IMR-90 (cell line): ENCODE measurements around the gene RPA3. TPM values are rescaled to one million over a fixed set of nuclear protein-coding genes. Genes with fewer than 3 reads are reported as not detected.

Experiments used
- ATAC-seq: fragments of 200-7000 bp; cut with Tn5 transposase; 2 replicates; pipeline ENCODE4 v1.9.1; 2020; ENCODE audit warnings: low read depth, mild to moderate bottlenecking, moderate library complexity
- BruUV-seq: library from RNA; stranded (reverse); fragments of 400-500 nt; replicated peaks from 2 replicates; lab custom pipeline; 2021; lab: Mats Ljungman, UMichigan
- CTCF ChIA-PET: fragments of 300-600 bp; formaldehyde crosslinking; extraction: SDS; loops from one replicate; lab custom pipeline; 2021; ENCODE audit warnings: antibody characterized with exemption; lab: Yijun Ruan, JAX
- POLR2A ChIA-PET: fragments of 300-600 bp; sonication (Branson Sonifier 250); formaldehyde crosslinking; loops from one replicate; lab custom pipeline; 2022; ENCODE audit warnings: antibody characterized with exemption; ENCODE audit not compliant: unreplicated experiment; lab: Charles Lee
- DNase-seq: peaks from one replicate; pipeline ENCODE4 v3.0.0; 2013
- H2AFZ ChIP-seq: replicated peaks from 2 replicates; pipeline ENCODE3; 2013; ENCODE audit warnings: low read length, mild to moderate bottlenecking; ENCODE audit not compliant: poor library complexity
- H2AK5ac ChIP-seq: 2 replicates; pipeline ENCODE4 v1.6.1; 2013; ENCODE audit warnings: low read depth, low read length, inconsistent platforms
- H2AK9ac ChIP-seq: replicated peaks from 2 replicates; pipeline ENCODE3; 2013; ENCODE audit warnings: mild to moderate bottlenecking, low read depth, low read length, moderate library complexity; ENCODE audit not compliant: poor library complexity
- H2BK120ac ChIP-seq: 2 replicates; pipeline ENCODE4 v1.6.1; 2013; ENCODE audit warnings: low read depth, low read length, inconsistent platforms
- H2BK15ac ChIP-seq: 3 replicates; pipeline ENCODE4 v1.6.1; 2013; ENCODE audit warnings: low read depth, low read length, inconsistent platforms
- H2BK20ac ChIP-seq: 2 replicates; pipeline ENCODE4 v1.6.1; 2013; ENCODE audit warnings: low read depth, mild to moderate bottlenecking, inconsistent platforms, low read length, moderate library complexity
- H2BK5ac ChIP-seq: 2 replicates; pipeline ENCODE4 v1.6.1; 2013; ENCODE audit warnings: mild to moderate bottlenecking, low read depth, low read length, inconsistent platforms; ENCODE audit not compliant: poor library complexity, severe bottlenecking
- H3K14ac ChIP-seq: replicated peaks from 2 replicates; pipeline ENCODE4 v1.6.1; 2013; ENCODE audit warnings: low read depth, low read length, inconsistent platforms
- H3K18ac ChIP-seq: 2 replicates; pipeline ENCODE4 v1.6.1; 2013; ENCODE audit warnings: low read depth, low read length, control low read depth
- H3K23ac ChIP-seq: 2 replicates; pipeline ENCODE4 v1.6.1; 2013; ENCODE audit warnings: low read depth, low read length, inconsistent platforms
- H3K27ac ChIP-seq: 2 replicates; pipeline ENCODE4 v1.5.1; 2013; ENCODE audit warnings: mild to moderate bottlenecking, control low read depth, low read length; ENCODE audit not compliant: insufficient read depth
- H3K27me3 ChIP-seq: 2 replicates; pipeline ENCODE4 v1.6.1; 2013; ENCODE audit warnings: low read length; ENCODE audit not compliant: control insufficient read depth, insufficient read depth
- H3K36me3 ChIP-seq: 2 replicates; pipeline ENCODE4 v1.6.1; 2013; ENCODE audit warnings: low read length, mixed read lengths; ENCODE audit not compliant: control insufficient read depth, insufficient read depth
- H3K4ac ChIP-seq: 2 replicates; pipeline ENCODE4 v1.6.1; 2013; ENCODE audit warnings: low read depth, low read length, inconsistent platforms
- H3K4me1 ChIP-seq: 2 replicates; pipeline ENCODE4 v1.6.1; 2013; ENCODE audit warnings: low read length, mixed read lengths; ENCODE audit not compliant: control insufficient read depth, insufficient read depth
- H3K4me2 ChIP-seq: 2 replicates; pipeline ENCODE4 v1.6.1; 2013; ENCODE audit warnings: low read depth, mild to moderate bottlenecking, control low read depth, low read length, moderate library complexity
- H3K4me3 ChIP-seq: 2 replicates; pipeline ENCODE4 v1.5.1; 2013; ENCODE audit warnings: low read depth, mild to moderate bottlenecking, control low read depth, low read length, moderate library complexity; ENCODE audit not compliant: insufficient read depth
- H3K56ac ChIP-seq: 2 replicates; pipeline ENCODE4 v1.6.1; 2013; ENCODE audit warnings: low read length, inconsistent platforms; ENCODE audit not compliant: insufficient read depth; ENCODE audit errors: extremely low read depth
- H3K79me1 ChIP-seq, 2 experiments: 2 replicates each; pipeline ENCODE4 v1.6.1; 2013; ENCODE audit warnings: low read length in 2 of 2, inconsistent platforms in 1 of 2, low read depth in 1 of 2
- H3K9ac ChIP-seq: 2 replicates; pipeline ENCODE4 v1.6.1; 2013; ENCODE audit warnings: low read depth, low read length, control low read depth
- H3K9me1 ChIP-seq: 2 replicates; pipeline ENCODE4 v1.6.1; 2013; ENCODE audit warnings: low read length, inconsistent platforms; ENCODE audit not compliant: insufficient read depth
- H3K9me3 ChIP-seq: 2 replicates; pipeline ENCODE4 v1.6.1; 2013; ENCODE audit warnings: low read length; ENCODE audit not compliant: control insufficient read depth, insufficient read depth
- H4K20me1 ChIP-seq: 2 replicates; pipeline ENCODE4 v1.6.1; 2013; ENCODE audit warnings: low read length, inconsistent platforms; ENCODE audit not compliant: insufficient read depth
- H4K5ac ChIP-seq: 2 replicates; pipeline ENCODE4 v1.6.1; 2013; ENCODE audit warnings: mild to moderate bottlenecking, low read depth, low read length, control low read depth
- H4K8ac ChIP-seq, 2 experiments: 2 replicates each; pipeline ENCODE4 v1.6.1; 2013; ENCODE audit warnings: low read depth in 2 of 2, low read length in 2 of 2, control low read depth in 1 of 2, inconsistent platforms in 1 of 2
- H4K91ac ChIP-seq: 2 replicates; pipeline ENCODE4 v1.6.1; 2013; ENCODE audit warnings: low read depth, low read length, inconsistent platforms; ENCODE audit not compliant: insufficient read depth
- ELK1 ChIP-seq: fragments of 150-350 bp; IDR thresholded peaks from 2 replicates; pipeline ENCODE4 v1.6.1; 2016; ENCODE audit warnings: low read depth, mild to moderate bottlenecking, low read length, moderate library complexity, borderline replicate concordance
- MXI1 ChIP-seq: IDR thresholded peaks from 2 replicates; pipeline ENCODE4 v1.6.1; 2012; ENCODE audit warnings: low read depth, mild to moderate bottlenecking, low read length, moderate library complexity, borderline replicate concordance
- POLR2A ChIP-seq: IDR thresholded peaks from 2 replicates; pipeline ENCODE4 v1.6.1; 2012; ENCODE audit warnings: mild to moderate bottlenecking, low read depth, low read length
- RAD21 ChIP-seq: IDR thresholded peaks from 2 replicates; pipeline ENCODE4 v1.6.1; 2012; ENCODE audit warnings: low read length, improper control_type of control experiment
- RFX5 ChIP-seq: IDR thresholded peaks from 2 replicates; pipeline ENCODE4 v1.8.0; 2012; ENCODE audit warnings: low read depth, mild to moderate bottlenecking, low read length, moderate library complexity
- WGBS, 2 experiments: methylation state at CpG; one replicate each; pipeline versions ENCODE4 v1.1.5 to v1.1.7; 2013; ENCODE audit warnings: missing lambda C conversion rate in 2 of 2; ENCODE audit not compliant: insufficient read length in 1 of 2; ENCODE audit errors: extremely low coverage in 2 of 2; 5-methylcytosine and 5-hydroxymethylcytosine counted together
- dilution Hi-C: fragments of 300-500 bp; cut with HindIII; formaldehyde crosslinking; loops from one replicate; pipeline ENCODE4 v1.14.3; 2018; ENCODE audit warnings: low sequenced_read_pairs; ENCODE audit not compliant: unreplicated experiment
- in situ Hi-C: fragments of 300-500 bp; cut with MboI; formaldehyde crosslinking; loops from 3 replicates; pipeline ENCODE4 v1.14.3; 2019; ENCODE audit warnings: low sequenced_read_pairs, inconsistent platforms, mixed read lengths
- intact Hi-C: fragments of 100-400 bp; cut with micrococcal nuclease; formaldehyde crosslinking; loops from 2 replicates; pipeline ENCODE4 v1.10.0; 2022
- polyA plus RNA-seq, 3 experiments: library from polyadenylated mRNA; depleted of rRNA; stranded (reverse); fragments of >200 nt; gene quantifications; 2 replicates each; pipeline ENCODE4 v1.2.3, GENCODE V29; 2012; ENCODE audit warnings: low replicate concordance in 1 of 3
- total RNA-seq: library from RNA; depleted of rRNA; stranded (reverse); fragments of >200 nt; gene quantifications from 2 replicates; pipeline ENCODE4 v1.2.3, GENCODE V29; 2012

The RPA3 gene
- total and polyA plus RNA-seq, 2 of the 4 experiments (the other 2 are of a cell fraction) = 12.7 to 21.1 TPM

GRCh38 chr7:7764520-7765396, 46.4 kb upstream of the RPA3 start:
- Histone ChIP-seq H3K18ac (no peak overlapping the region), H3K56ac (no peak overlapping the region), H3K4me1 (peaks cover 8% of the 10 kb centered on the region), H4K8ac (no peak overlapping the region), H3K23ac (0 out of 2 replicates have a peak overlapping the region, but pooled peaks have one; percentile 60), H4K20me1 (no peaks in the 10 kb centered on the region), H2AK5ac (no peak overlapping the region), H2BK120ac (no peak overlapping the region; the same call in 1 of the 2 replicates), H2BK20ac (no peak overlapping the region), H3K4me3 (no peak overlapping the region), H3K9me3 (no peaks in the 10 kb centered on the region), H2BK15ac (no peak overlapping the region), H3K36me3 (no peaks in the 10 kb centered on the region), H3K9ac (no peak overlapping the region), H2AK9ac (no peak overlapping the region), H3K14ac (no peak overlapping the region), H3K4me2 (no peak overlapping the region), H3K27me3 (no peaks in the 10 kb centered on the region), H4K5ac (no peak overlapping the region), H3K79me1 (no peaks in the 10 kb centered on the region; a peak in 1 of 4 replicates), H4K91ac (no peak overlapping the region), H3K9me1 (no peaks in the 10 kb centered on the region; the same call in 1 of the 2 replicates), H2BK5ac (no peak overlapping the region), H2AFZ (no peak overlapping the region), H3K27ac (no peak overlapping the region), H3K4ac (no peak overlapping the region)
- no CpG with 5 or more reads among the region's 3 CpGs for WGBS, 2 experiments
- intact Hi-C loops = loop anchor here (1.0 to 5.0 kb wide), 4 partner anchors 24 to 342 kb away; partner anchors contain the start of gene UMAD1
- TF ChIP-seq ELK1 = no peak
- no peak for TF ChIP-seq RAD21
- TF ChIP-seq POLR2A = no peak
- TF ChIP-seq RFX5 = no peak
- no peak for TF ChIP-seq MXI1
- POLR2A ChIA-PET = no interaction called here
- DNase-seq (no peak), ATAC-seq (no peak)
- CTCF ChIA-PET = interaction anchor here (0.9 to 1.0 kb wide), 3 partner anchors 14 to 271 kb away, joined by 3 to 5 read pairs (median 3); no protein-coding TSS in a partner anchor
- no TSS peak for BruUV-seq
- dilution Hi-C loops = no loop called here
- in situ Hi-C loops = loop anchor here (25.0 kb wide), 1 partner anchor 327 kb away; no protein-coding TSS in a partner anchor
